Left ventricle myocardium superior (tissue), 1 donor: ENCODE measurements around the gene KMT5B. TPM values are rescaled to one million over a fixed set of nuclear protein-coding genes. Genes with fewer than 3 reads are reported as not detected.

Experiments
- total RNA-seq: library from RNA; stranded (reverse); fragmentation: NEBNext Ultra II Directional; extraction: Animal tissue kit (Norgen Biotek cat#: 25700); gene quantifications from one replicate; pipeline ENCODE4 v1.2.1, GENCODE V29; 2021
- donor health status: DM: no; HTN: yes; CAD: no; lungs with severe emphysema.

Gene KMT5B
- total RNA-seq, 1 donor from 2014 or later = 30.4 TPM

Other genes with a start within 250 kb of the KMT5B start
- gene UNC93B1, start 209.2 kb downstream of the KMT5B start, total RNA-seq = 7.6 TPM
- 4.9 TPM for gene ALDH3B1, start 203.0 kb downstream of the KMT5B start, total RNA-seq
- gene NDUFS8, start 182.6 kb downstream of the KMT5B start, total RNA-seq = 514 TPM
- gene TCIRG1, start 174.3 kb downstream of the KMT5B start, total RNA-seq = 25.8 TPM
- 10.6 TPM for gene CHKA, start 91.9 kb downstream of the KMT5B start, total RNA-seq
- 23.9 TPM for gene C11orf24, start 58.7 kb upstream of the KMT5B start, total RNA-seq
- 64.8 TPM for gene LRP5, start 99.3 kb upstream of the KMT5B start, total RNA-seq
- gene PPP6R3, start 247.5 kb upstream of the KMT5B start, total RNA-seq = 86.7 TPM